A549 (cell line): ENCODE measurements around the gene LRRC74A. TPM values are rescaled to one million over a fixed set of nuclear protein-coding genes. Genes with fewer than 3 reads are reported as not detected.
A peak's percentile ranks its signal among the peaks of the same experiment; 100 is the strongest.

ENCODE experiments used
- ATAC-seq, 2 experiments: fragments of 200-7000 bp in 1 of 2; fragments of >200 bp in 1 of 2; cut with Nextera tagmentation in 1 of 2; cut with Tn5 transposase in 1 of 2; 3 replicates each; pipeline versions ENCODE4 v1.8.0 to v1.9.1; 2018 to 2020; ENCODE audit warnings: mild to moderate bottlenecking in 1 of 2, moderate library complexity in 1 of 2
- CTCF ChIA-PET: fragments of 300-600 bp; sonication (Branson Sonifier 250); formaldehyde crosslinking; extraction: SDS; loops from one replicate; lab custom pipeline; 2021; ENCODE audit warnings: antibody characterized with exemption, inconsistent platforms; lab: Yijun Ruan, JAX
- POLR2A ChIA-PET: fragments of 350-600 bp; formaldehyde crosslinking; extraction: SDS; loops from one replicate; lab custom pipeline; 2021; ENCODE audit warnings: antibody characterized with exemption, inconsistent platforms; lab: Yijun Ruan, JAX
- DNase-seq, 2 experiments: peaks; one replicate each; pipeline versions ENCODE4 v3.0.0 to v3.0.0-alpha.2; 2011 to 2016; ENCODE audit warnings: low read depth in 1 of 2, low spot score in 1 of 2
- FAIRE-seq: peaks from 2 replicates; lab custom pipeline; 2011; peaks lifted over from hg19 to GRCh38; lab: Jason Lieb, UNC
- H3K27ac ChIP-seq, 2 experiments: fragments of >200 bp; sonication (Bioruptor Twin); formaldehyde crosslinking; 3 replicates each; pipeline ENCODE4 v1.5.1; 2016 to 2017
- H3K4me1 ChIP-seq: fragments of >200 bp; sonication (Bioruptor Twin); formaldehyde crosslinking; 3 replicates; pipeline ENCODE4 v1.6.1; 2016
- H3K4me2 ChIP-seq: fragments of >200 bp; sonication (Bioruptor Twin); formaldehyde crosslinking; 3 replicates; pipeline ENCODE4 v1.6.1; 2016
- H3K4me3 ChIP-seq: fragments of >200 bp; sonication (Bioruptor Twin); formaldehyde crosslinking; 3 replicates; pipeline ENCODE4 v1.5.1; 2016
- H3K9me3 ChIP-seq: fragments of >200 bp; sonication (Bioruptor Twin); formaldehyde crosslinking; 3 replicates; pipeline ENCODE4 v1.6.1; 2016
- CHD4 ChIP-seq: fragments of 200-600 bp; sonication (generic); IDR thresholded peaks from 2 replicates; pipeline ENCODE4 v1.6.1; 2016; ENCODE audit warnings: antibody characterized with exemption, mild to moderate bottlenecking, borderline replicate concordance
- E2F6 ChIP-seq: IDR thresholded peaks from 2 replicates; pipeline ENCODE4 v1.6.1; 2012; ENCODE audit warnings: low read depth, borderline replicate concordance
- EP300 ChIP-seq, 2 experiments: fragments of >200 bp; sonication (Bioruptor Twin); formaldehyde crosslinking; IDR thresholded peaks; 2 replicates in 1 of 2; 3 replicates in 1 of 2; pipeline ENCODE4 v1.6.1; 2016 to 2017
- FOSB ChIP-seq: fragments of 250-450 bp; sonication (Bioruptor Pico); IDR thresholded peaks from 2 replicates; pipeline ENCODE4 v1.5.0; 2020; ENCODE audit warnings: mild to moderate bottlenecking, moderate library complexity
- FOSL2 ChIP-seq, 2 experiments: fragments of 450-650 bp in 1 of 2; fragments of >200 bp in 1 of 2; sonication (Bioruptor Twin) in 1 of 2; formaldehyde crosslinking; IDR thresholded peaks; 2 replicates each; pipeline versions ENCODE4 v1.5.0 to v1.6.1; 2016 to 2020; ENCODE audit warnings: mild to moderate bottlenecking in 1 of 2, moderate library complexity in 1 of 2
- GATA3 ChIP-seq: IDR thresholded peaks from 2 replicates; pipeline ENCODE4 v1.6.1; 2012; ENCODE audit warnings: borderline replicate concordance
- HEYL ChIP-seq: fragments of 250-450 bp; sonication (Bioruptor Pico); IDR thresholded peaks from 2 replicates; pipeline ENCODE4 v1.8.0; 2021; ENCODE audit warnings: mild to moderate bottlenecking, moderate library complexity
- MAFK ChIP-seq: fragments of 450-650 bp; IDR thresholded peaks from 2 replicates; pipeline ENCODE4 v1.6.1; 2014; ENCODE audit not compliant: partially characterized antibody
- MAZ ChIP-seq: fragments of 150-350 bp; IDR thresholded peaks from 2 replicates; pipeline ENCODE4 v1.6.1; 2014; ENCODE audit warnings: antibody characterized with exemption, low read depth, low read length, borderline replicate concordance
- POLR2A ChIP-seq: IDR thresholded peaks from 2 replicates; pipeline ENCODE4 v1.6.1; 2012; ENCODE audit warnings: mild to moderate bottlenecking, low read length
- SREBF2 ChIP-seq: fragments of 450-650 bp; IDR thresholded peaks from 2 replicates; pipeline ENCODE4 v1.6.1; 2014; ENCODE audit warnings: mild to moderate bottlenecking, moderate library complexity
- USF2 ChIP-seq: fragments of 450-650 bp; IDR thresholded peaks from 2 replicates; pipeline ENCODE4 v1.6.1; 2014; ENCODE audit warnings: antibody characterized with exemption
- ZNF302 ChIP-seq: fragments of 250-450 bp; sonication (Bioruptor Pico); IDR thresholded peaks from 2 replicates; pipeline ENCODE4 v1.9.0; 2021; ENCODE audit warnings: inconsistent platforms, mild to moderate bottlenecking, moderate library complexity
- WGBS: methylation state at CpG from one replicate; pipeline ENCODE4 v1.1.6; 2017; ENCODE audit errors: missing lambda C conversion rate; 5-methylcytosine and 5-hydroxymethylcytosine counted together
- polyA plus RNA-seq, 4 experiments: library from polyadenylated mRNA; depleted of rRNA in 3 of 4; stranded (reverse); fragments of >200 nt; fragmentation: RNase III in 1 of 4; extraction: RNeasy Plus Mini Kit Qiagen cat#74134 plus additional on column Dnase treatment in 1 of 4; gene quantifications; 2 replicates in 3 of 4; 3 replicates in 1 of 4; pipeline ENCODE4 v1.2.3, GENCODE V29; 2011 to 2017
- TF ChIP-seq, protein P1 (sequence below): fragments of >200 bp; sonication (Bioruptor Twin); formaldehyde crosslinking; IDR thresholded peaks from 3 replicates; pipeline ENCODE4 v1.5.1; 2016
- TF ChIP-seq, protein P2 (sequence below): IDR thresholded peaks from 2 replicates; pipeline ENCODE4 v1.6.1; 2012

The LRRC74A gene
- polyA plus RNA-seq, 2 of the 4 experiments (the other 2 are of a cell fraction) = not detected

GRCh38 chr14:76908834-76909233, 82.6 kb downstream of the LRRC74A start:
- Histone ChIP-seq H3K9me3 (no peaks in the 10 kb centered on the region), H3K27ac (peak overlapping the region; percentile 34 to 81), H3K4me2 (peak overlapping the region; percentile 5; the same call in 2 of the 3 replicates), H3K4me1 (peaks cover 55% of the 10 kb centered on the region), H3K4me3 (no peak overlapping the region)
- DNase-seq (peak in 1 of 2 experiments; percentile 80), ATAC-seq (no peak), FAIRE-seq (no peak)
- WGBS = 42% methylated on average over 3 of the region's 3 CpGs
- TF ChIP-seq ZNF302 (CRISPR knock-in tag) (no peak), USF2 (no peak), GATA3 (no peak), FOSL2 (IDR thresholded peaks at IDR 0.05) (0 out of 2 replicates have a peak, but pooled peaks have one; percentile 7), FOSL2 (CRISPR knock-in tag; IDR thresholded peaks at IDR 0.05) (no peak; the same call in 1 of the 2 replicates), MAZ (no peak), CHD4 (no peak), POLR2A (no peak)
- POLR2A ChIA-PET = no interaction called here
- CTCF ChIA-PET = interaction anchor here (1.2 to 23.9 kb wide), 6 partner anchors 8 to 164 kb away, joined by 3 to 716 read pairs (median 342); no protein-coding TSS in a partner anchor

DNA sequence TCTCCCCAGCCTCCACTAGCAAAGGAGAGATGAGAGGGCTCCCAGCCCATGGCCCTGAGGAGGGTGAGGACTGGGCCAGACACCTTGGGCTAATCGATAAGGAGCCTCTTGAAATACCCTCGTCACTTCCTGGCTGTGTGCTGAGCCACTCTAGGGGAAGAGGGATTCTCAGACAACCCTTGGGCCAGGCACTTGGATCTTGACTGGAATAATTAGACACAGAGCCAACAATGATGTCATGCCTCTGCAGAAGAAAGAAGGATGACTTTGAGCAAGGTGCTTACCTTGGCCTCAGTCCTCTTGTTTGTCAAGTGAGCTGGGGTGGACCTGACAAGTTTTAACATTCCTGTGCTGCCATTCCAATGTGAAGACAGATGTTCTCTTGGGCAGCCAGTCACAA, 83.1 kb downstream of the LRRC74A start:
- TF ChIP-seq, protein P1, sequence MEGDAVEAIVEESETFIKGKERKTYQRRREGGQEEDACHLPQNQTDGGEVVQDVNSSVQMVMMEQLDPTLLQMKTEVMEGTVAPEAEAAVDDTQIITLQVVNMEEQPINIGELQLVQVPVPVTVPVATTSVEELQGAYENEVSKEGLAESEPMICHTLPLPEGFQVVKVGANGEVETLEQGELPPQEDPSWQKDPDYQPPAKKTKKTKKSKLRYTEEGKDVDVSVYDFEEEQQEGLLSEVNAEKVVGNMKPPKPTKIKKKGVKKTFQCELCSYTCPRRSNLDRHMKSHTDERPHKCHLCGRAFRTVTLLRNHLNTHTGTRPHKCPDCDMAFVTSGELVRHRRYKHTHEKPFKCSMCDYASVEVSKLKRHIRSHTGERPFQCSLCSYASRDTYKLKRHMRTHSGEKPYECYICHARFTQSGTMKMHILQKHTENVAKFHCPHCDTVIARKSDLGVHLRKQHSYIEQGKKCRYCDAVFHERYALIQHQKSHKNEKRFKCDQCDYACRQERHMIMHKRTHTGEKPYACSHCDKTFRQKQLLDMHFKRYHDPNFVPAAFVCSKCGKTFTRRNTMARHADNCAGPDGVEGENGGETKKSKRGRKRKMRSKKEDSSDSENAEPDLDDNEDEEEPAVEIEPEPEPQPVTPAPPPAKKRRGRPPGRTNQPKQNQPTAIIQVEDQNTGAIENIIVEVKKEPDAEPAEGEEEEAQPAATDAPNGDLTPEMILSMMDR = no peak
- TF ChIP-seq, protein P2, sequence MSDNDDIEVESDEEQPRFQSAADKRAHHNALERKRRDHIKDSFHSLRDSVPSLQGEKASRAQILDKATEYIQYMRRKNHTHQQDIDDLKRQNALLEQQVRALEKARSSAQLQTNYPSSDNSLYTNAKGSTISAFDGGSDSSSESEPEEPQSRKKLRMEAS = no peak
- TF ChIP-seq MAFK (no peak), FOSB (CRISPR knock-in tag) (no peak), HEYL (CRISPR knock-in tag) (no peak)
- TF ChIP-seq, all 56 proteins: peak for 0
- Histone ChIP-seq H3K4me3 (no peak overlapping the region), H3K4me1 (peaks cover 55% of the 10 kb centered on the region), H3K27ac (peak overlapping the region; percentile 34 to 81), H3K9me3 (no peaks in the 10 kb centered on the region), H3K4me2 (peak overlapping the region; percentile 5; the same call in 2 of the 3 replicates)
- 29% methylated on average over 1 of the region's 2 CpGs for WGBS
- CTCF ChIA-PET = interaction anchor here (1.2 to 23.9 kb wide), 8 partner anchors 8 to 186 kb away, joined by 3 to 716 read pairs (median 7); no protein-coding TSS in a partner anchor
- DNase-seq = peak in 1 of 2 experiments; percentile 55
- ATAC-seq = no peak
- no peak for FAIRE-seq
- POLR2A ChIA-PET = no interaction called here

DNA sequence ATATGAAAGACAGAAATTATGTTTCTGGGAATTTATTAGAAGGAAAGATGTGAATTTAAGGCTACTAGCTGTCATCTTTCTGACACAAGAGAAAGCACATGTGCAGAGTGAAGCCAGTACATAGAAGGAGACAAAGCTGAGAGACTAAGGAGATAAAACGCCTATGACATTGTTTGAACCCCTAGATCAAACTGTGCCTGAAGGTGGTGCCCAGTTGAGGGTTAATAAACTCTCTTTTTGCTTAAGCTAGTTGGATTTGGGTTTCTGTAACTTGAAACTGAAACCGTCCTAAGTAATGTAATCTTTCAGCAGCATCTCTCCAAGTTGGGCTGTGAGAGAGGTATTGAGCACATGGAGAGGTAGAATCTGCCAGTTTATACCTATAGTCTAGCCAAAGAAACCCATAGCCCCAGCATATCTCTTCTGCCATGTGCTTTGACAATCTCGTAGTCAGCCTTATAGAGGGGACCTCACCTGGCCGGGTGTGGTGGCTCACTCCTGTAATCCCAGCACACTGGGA, 84.2 kb downstream of the LRRC74A start:
- 82% methylated on average over 4 of the region's 4 CpGs for WGBS
- TF ChIP-seq EP300 (IDR thresholded peaks at IDR 0.05) = no peak
- TF ChIP-seq, protein P2 = no peak
- TF ChIP-seq SREBF2 = no peak
- TF ChIP-seq E2F6 = no peak
- CTCF ChIA-PET = interaction anchor here (0.7 to 23.9 kb wide), 9 partner anchors 9 to 185 kb away, joined by 3 to 716 read pairs (median 44); partner anchors contain the start of gene IRF2BPL
- H3K27ac ChIP-seq = peak overlapping the region; percentile 39 to 58; a peak in 4 of 6 replicates
- no peak for DNase-seq
- no peaks in the 10 kb centered on the region for H3K9me3 ChIP-seq
- H3K4me1 ChIP-seq = peaks cover 58% of the 10 kb centered on the region
- H3K4me3 ChIP-seq = no peak overlapping the region
- POLR2A ChIA-PET = no interaction called here
- no peak for FAIRE-seq
- H3K4me2 ChIP-seq = no peak overlapping the region
- ATAC-seq = no peak
